Sigmoid colon (tissue), 7 donors: ENCODE measurements around the gene PRDM16. TPM values are rescaled to one million over a fixed set of nuclear protein-coding genes. Genes with fewer than 3 reads are reported as not detected.

Experiments used
- DNase-seq: peaks from one replicate; pipeline ENCODE4 v3.0.0-alpha.2; 2019
- H3K27ac ChIP-seq, 4 donors: fragments of 200-600 bp; sonication (generic); one replicate each; pipeline ENCODE4 v1.5.1; 2016 to 2019; ENCODE audit warnings: mild to moderate bottlenecking in 1 of 4
- H3K27me3 ChIP-seq, 3 donors: fragments of 200-600 bp; sonication (generic); one replicate each; pipeline ENCODE4 v1.5.1; 2019; ENCODE audit warnings: mild to moderate bottlenecking in 1 of 3
- H3K36me3 ChIP-seq, 4 donors: fragments of 200-600 bp; sonication (generic); one replicate each; pipeline ENCODE4 v1.5.1; 2016 to 2019
- H3K4me1 ChIP-seq, 4 donors: fragments of 200-600 bp; sonication (generic); one replicate each; pipeline ENCODE4 v1.5.1; 2017 to 2019
- H3K4me3 ChIP-seq, 4 donors: fragments of 200-600 bp; sonication (generic); one replicate each; pipeline ENCODE4 v1.5.1; 2017 to 2019; ENCODE audit warnings: mild to moderate bottlenecking in 2 of 4, moderate library complexity in 1 of 4
- H3K9me3 ChIP-seq, 4 donors: fragments of 200-600 bp in 3 of 4; sonication (generic) in 3 of 4; one replicate each; pipeline versions ENCODE4 v1.5.1 to v1.6.1; 2013 to 2019
- CTCF ChIP-seq, 4 experiments: fragments of 450-650 bp in 3 of 4; fragments of 200-600 bp in 1 of 4; IDR thresholded peaks; one replicate each; pipeline ENCODE4 v1.5.1; 2016 to 2019; ENCODE audit warnings: antibody characterized with exemption in 4 of 4, mild to moderate bottlenecking in 3 of 4, moderate library complexity in 2 of 4
- EP300 ChIP-seq, 4 donors: sonication (generic); formaldehyde crosslinking; IDR thresholded peaks; one replicate each; pipeline ENCODE4 v1.6.1; 2017; ENCODE audit warnings: antibody characterized with exemption in 4 of 4
- POLR2A ChIP-seq, 2 donors: fragments of 450-650 bp; IDR thresholded peaks; one replicate each; pipeline ENCODE4 v1.6.1; 2016; ENCODE audit warnings: antibody characterized with exemption in 2 of 2, mild to moderate bottlenecking in 2 of 2, moderate library complexity in 2 of 2
- POLR2AphosphoS5 ChIP-seq, 4 donors: sonication (generic); formaldehyde crosslinking; IDR thresholded peaks; one replicate each; pipeline ENCODE4 v1.6.1; 2017; ENCODE audit warnings: antibody characterized with exemption in 4 of 4
- WGBS, 2 donors: extraction: QIAGEN DNeasy Blood & Tissue Kit; methylation state at CpG; one replicate each; pipeline ENCODE4 v1.1.7; 2013; 5-methylcytosine and 5-hydroxymethylcytosine counted together
- intact Hi-C: fragments of 100-400 bp; cut with DNase I; formaldehyde crosslinking; loops from one replicate; pipeline ENCODE4 v1.15.1; 2023
- polyA plus RNA-seq, 3 donors: library from polyadenylated mRNA; stranded (reverse); fragments of 200-250 nt; gene quantifications; one replicate each; pipeline ENCODE4 v1.2.3, GENCODE V29; 2013
- total RNA-seq, 4 donors: library from RNA; depleted of rRNA; stranded (reverse); fragments of >200 nt; gene quantifications; one replicate each; pipeline ENCODE4 v1.1.0, GENCODE V29; 2016
- donor health status: healthy with polysubstance abuse.
- donor health status: Bipolar disorder and iron deficiency.
- donor health status: healthy.

PRDM16 gene
- total and polyA plus RNA-seq, 7 donors = under 0.01 to 1.7 (median 0.49) TPM

GRCh38 chr1:3243304-3243703, 174.3 kb downstream of the PRDM16 start:
- WGBS, 2 donors = 83 to 90% methylated on average over 15 of the region's 15 CpGs
- no peaks in the 10 kb centered on the region for H3K36me3 ChIP-seq
- no peak overlapping the region for H3K4me3 ChIP-seq
- TF ChIP-seq POLR2AphosphoS5 (IDR thresholded peaks at IDR 0.05) (no peak), POLR2A (IDR thresholded peaks at IDR 0.05) (no peak), CTCF (IDR thresholded peaks at IDR 0.05) (no peak), EP300 (IDR thresholded peaks at IDR 0.05) (no peak)
- intact Hi-C loops = no loop called here
- peaks cover 0 to 8% (median 3%) of the 10 kb centered on the region in 4 donors for H3K9me3 ChIP-seq
- H3K4me1 ChIP-seq = peaks cover 0 to 14% (median 6%) of the 10 kb centered on the region in 4 donors
- no peak overlapping the region for H3K27ac ChIP-seq
- peaks cover 18 to 98% (median 84%) of the 10 kb centered on the region in 3 donors for H3K27me3 ChIP-seq
- no peak for DNase-seq

DNA sequence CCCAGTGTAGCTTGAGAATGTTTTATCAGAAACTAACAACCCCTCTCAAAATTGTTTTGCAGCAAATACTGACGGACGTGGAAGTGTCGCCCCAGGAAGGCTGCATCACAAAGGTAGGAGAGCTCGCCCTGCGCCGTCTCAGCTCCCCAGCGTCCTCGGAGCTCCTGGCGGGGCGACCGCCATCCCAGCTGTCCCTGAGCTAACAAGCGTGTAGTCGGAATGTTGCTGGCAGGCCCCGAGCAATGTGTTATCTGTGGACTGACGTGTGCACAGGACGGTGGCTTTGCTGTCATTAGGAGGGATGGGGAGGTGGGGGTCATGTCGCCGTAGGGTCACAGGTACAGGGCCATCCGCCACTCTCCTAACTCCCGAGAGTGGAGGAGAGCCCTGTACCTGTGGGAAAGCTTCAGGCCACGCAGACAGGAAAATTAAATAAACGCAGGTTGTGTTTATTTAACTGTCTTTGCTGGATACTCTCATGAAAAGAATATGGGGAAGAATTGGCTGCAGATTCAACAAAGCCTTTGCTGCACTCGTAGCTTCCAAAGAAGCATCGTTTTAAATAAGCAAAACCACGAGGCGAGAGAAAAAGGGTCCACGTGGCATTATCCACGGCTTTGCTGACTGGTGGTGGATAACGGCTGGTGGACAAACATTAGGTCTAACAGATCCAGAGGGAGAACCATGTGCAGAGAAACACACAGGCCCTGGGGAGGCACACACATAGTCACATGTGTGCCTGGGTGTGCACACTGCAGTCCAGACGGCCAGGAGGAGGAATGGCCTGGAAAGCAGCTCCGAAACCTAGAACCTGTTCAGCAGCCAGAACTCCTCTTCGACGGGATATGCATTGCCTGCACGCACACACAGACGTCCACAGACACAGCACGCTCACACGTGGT, 175.3 kb downstream of the PRDM16 start:
- H3K27me3 ChIP-seq = peaks cover 18 to 98% (median 88%) of the 10 kb centered on the region in 3 donors
- H3K9me3 ChIP-seq = peaks cover 0 to 2% (median 0%) of the 10 kb centered on the region in 4 donors
- intact Hi-C loops = no loop called here
- DNase-seq = no peak
- H3K27ac ChIP-seq = no peak overlapping the region
- H3K4me3 ChIP-seq = no peak overlapping the region
- H3K36me3 ChIP-seq = no peaks in the 10 kb centered on the region
- H3K4me1 ChIP-seq = peaks cover 0 to 14% (median 6%) of the 10 kb centered on the region in 4 donors
- TF ChIP-seq CTCF (IDR thresholded peaks at IDR 0.05) = no peak
- TF ChIP-seq POLR2A (IDR thresholded peaks at IDR 0.05) = no peak
- TF ChIP-seq EP300 (IDR thresholded peaks at IDR 0.05) = no peak
- TF ChIP-seq POLR2AphosphoS5 (IDR thresholded peaks at IDR 0.05) = no peak
- WGBS, 2 donors = 84 to 86% methylated on average over 37 of the region's 37 CpGs

- H3K4me1 ChIP-seq = peaks cover 0 to 14% (median 6%) of the 10 kb centered on the region in 4 donors
- no peaks in the 10 kb centered on the region for H3K36me3 ChIP-seq
- H3K4me3 ChIP-seq = no peak overlapping the region
- no peak for DNase-seq
- peaks cover 18 to 99% (median 90%) of the 10 kb centered on the region in 3 donors for H3K27me3 ChIP-seq
- no peaks in the 10 kb centered on the region for H3K9me3 ChIP-seq
- intact Hi-C loops = no loop called here
- H3K27ac ChIP-seq = no peak overlapping the region
- 59 to 85% methylated on average over 7 of the region's 7 CpGs for WGBS, 2 donors
- TF ChIP-seq CTCF (IDR thresholded peaks at IDR 0.05) = no peak
- TF ChIP-seq POLR2A (IDR thresholded peaks at IDR 0.05) = no peak
- no peak for TF ChIP-seq EP300 (IDR thresholded peaks at IDR 0.05)
- no peak for TF ChIP-seq POLR2AphosphoS5 (IDR thresholded peaks at IDR 0.05)
Measured at GRCh38 chr1:3244927-3245315, 175.9 kb downstream of the PRDM16 start.

- intact Hi-C loops = no loop called here
- TF ChIP-seq POLR2AphosphoS5 (IDR thresholded peaks at IDR 0.05) (no peak), CTCF (IDR thresholded peaks at IDR 0.05) (no peak), POLR2A (IDR thresholded peaks at IDR 0.05) (no peak), EP300 (IDR thresholded peaks at IDR 0.05) (no peak)
- no peaks in the 10 kb centered on the region for H3K36me3 ChIP-seq
- H3K4me1 ChIP-seq = peaks cover 0 to 14% (median 6%) of the 10 kb centered on the region in 4 donors
- no peak overlapping the region for H3K27ac ChIP-seq
- 58 to 80% methylated on average over 12 of the region's 12 CpGs for WGBS, 2 donors
- H3K9me3 ChIP-seq = no peaks in the 10 kb centered on the region
- peaks cover 18 to 99% (median 90%) of the 10 kb centered on the region in 3 donors for H3K27me3 ChIP-seq
- no peak overlapping the region for H3K4me3 ChIP-seq
- DNase-seq = no peak
Measured at GRCh38 chr1:3245344-3245743, 176.3 kb downstream of the PRDM16 start.
